T-helper 2 cell treated with Interferon-gamma antibody and Interleukin-4, amounts not matched to agents 100 ng/mL and 5 ng/mL, for 36 hours (primary cell): ENCODE results near the gene TNFRSF14. TPM values are rescaled to one million over a fixed set of nuclear protein-coding genes. Genes with fewer than 3 reads are reported as not detected.

Source experiments
- intact Hi-C: fragments of 100-400 bp; cut with micrococcal nuclease; formaldehyde crosslinking; loops from one replicate; pipeline ENCODE4 v1.15.1; 2023
- total RNA-seq: library from RNA; stranded (reverse); gene quantifications from 2 replicates; pipeline ENCODE4 v1.2.3, GENCODE V29; 2022

The TNFRSF14 gene
- total RNA-seq, 1 donor from 2014 or later, result 158 TPM

DNA sequence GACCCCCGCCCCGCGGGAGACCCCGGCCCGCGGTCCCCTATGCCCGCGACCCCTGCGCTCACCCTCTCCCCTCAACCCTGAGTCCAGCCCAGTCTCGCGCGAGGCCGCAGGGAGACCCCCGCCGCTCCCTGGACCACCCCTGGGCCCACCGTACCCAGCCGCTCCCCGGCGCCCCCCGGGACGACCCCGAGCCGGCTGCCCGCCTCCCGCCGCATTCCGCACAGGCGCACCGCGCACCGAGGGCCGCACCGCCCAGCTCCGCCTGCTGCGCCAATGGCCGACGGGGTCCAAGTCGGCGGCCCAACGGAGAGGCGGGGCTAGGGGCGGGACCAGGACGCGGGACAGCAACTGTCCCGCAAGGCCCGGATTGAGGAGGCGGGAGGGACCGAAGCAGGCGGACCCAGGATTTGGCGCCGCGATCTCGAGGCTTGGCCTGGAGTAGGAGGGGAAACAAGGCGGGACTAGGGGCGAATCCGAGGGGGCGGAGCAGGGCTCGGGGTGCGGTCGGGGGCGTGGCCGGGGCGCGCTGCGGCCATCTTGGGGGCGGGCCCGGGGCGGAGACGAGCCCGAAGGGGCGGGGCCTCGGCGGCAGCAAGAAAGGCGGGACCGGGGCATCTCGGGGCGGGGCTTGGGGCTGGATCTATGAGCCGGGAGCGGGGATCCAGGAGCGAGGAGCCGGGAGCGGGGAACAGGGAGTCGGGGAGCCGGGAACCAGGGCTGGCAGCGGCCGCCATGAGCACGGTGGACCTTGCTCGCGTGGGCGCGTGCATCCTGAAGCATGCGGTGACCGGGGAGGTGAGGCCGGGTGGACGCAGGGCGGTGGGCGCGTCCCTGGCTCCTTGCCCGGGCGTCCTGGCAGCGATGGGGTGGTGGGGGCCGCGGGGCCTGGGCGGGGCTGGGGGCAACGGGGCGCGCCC lies 30.2 kb downstream of the TNFRSF14 start, which contains the start of gene PRXL2B:
Gene PRXL2B (plus strand): TSS at position 624 of the 917 bp plus-strand sequence. CDS start 109 bp downstream, at position 733.
- intact Hi-C loops, result loop anchor here (1.0 to 5.0 kb wide), 9 partner anchors 31 to 668 kb away; partner anchors contain the start of genes MORN1, PANK4, PEX10 and RER1

DNA sequence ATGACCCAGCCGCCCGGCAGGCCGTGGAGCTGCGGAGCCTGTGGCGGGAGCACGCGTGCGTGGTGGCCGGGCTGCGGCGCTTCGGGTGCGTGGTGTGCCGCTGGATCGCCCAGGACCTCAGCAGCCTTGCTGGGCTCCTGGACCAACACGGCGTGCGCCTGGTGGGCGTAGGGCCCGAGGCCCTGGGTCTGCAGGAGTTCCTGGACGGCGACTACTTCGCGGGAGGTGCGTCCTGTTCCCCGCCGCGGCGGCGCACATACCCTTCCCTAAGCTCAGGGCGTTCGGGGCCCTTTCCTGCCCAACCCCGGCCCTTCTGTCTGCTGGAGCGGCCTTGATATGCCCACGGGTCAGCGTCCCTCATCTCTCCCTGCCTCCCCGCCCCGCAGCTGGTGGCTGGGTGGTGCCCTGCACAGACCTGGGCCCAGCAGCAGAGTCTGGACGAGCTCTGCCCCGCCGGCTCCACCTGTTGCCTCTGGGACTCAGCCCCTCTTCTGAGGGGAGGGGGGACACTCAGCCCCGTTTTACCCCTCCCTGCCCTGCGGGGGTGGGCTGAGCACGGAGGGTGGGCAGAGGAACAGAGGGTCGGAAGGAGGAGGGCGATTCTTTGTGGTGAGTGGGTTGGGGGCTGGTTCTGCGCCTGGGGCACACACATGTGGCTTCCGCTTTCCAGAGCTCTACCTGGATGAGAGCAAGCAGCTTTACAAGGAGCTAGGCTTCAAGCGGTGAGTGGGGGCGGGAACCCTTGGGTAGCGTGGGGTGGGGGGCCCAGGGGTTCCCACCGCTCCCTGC lies 31.1 kb downstream of the TNFRSF14 start:
- intact Hi-C loops, result loop anchor here (2.0 to 5.0 kb wide), 3 partner anchors 382 to 668 kb away; partner anchors contain the start of gene TMEM52

DNA sequence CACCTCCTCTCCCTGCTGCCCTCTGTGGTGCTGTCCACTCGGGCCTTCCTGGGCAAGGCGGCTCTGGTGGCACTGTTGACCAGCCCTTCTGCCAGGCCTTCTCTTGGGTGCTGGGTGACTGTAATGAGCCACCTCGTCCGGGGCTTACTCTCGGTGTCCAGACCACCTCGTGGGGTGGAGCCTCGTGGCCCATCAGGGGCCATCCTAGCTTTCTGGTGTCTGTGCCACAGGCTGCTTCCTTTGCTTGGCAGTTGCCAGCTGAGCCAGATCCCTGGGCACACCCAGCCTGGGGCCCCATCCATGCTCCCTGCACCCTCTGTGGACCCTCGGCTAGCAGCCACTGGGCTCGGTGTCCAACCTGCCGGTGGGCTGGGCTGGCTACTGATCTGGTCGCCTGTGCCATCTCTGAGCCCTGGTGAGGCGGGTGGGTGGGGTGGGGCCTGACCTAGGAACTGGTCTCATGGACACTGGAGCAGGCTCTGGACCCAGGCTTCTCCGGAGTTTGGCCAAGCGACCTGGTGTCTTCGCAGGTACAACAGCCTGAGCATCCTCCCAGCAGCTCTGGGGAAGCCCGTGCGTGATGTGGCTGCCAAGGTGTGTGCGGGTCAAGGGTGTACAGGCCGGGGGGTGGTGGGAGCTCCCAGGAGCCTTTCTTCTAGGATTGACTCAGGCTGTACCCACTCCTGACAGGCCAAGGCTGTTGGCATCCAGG lies 31.8 kb downstream of the TNFRSF14 start:
- intact Hi-C loops, result loop anchor here (2.0 to 5.0 kb wide), 3 partner anchors 383 to 669 kb away; partner anchors contain the start of gene TMEM52

DNA sequence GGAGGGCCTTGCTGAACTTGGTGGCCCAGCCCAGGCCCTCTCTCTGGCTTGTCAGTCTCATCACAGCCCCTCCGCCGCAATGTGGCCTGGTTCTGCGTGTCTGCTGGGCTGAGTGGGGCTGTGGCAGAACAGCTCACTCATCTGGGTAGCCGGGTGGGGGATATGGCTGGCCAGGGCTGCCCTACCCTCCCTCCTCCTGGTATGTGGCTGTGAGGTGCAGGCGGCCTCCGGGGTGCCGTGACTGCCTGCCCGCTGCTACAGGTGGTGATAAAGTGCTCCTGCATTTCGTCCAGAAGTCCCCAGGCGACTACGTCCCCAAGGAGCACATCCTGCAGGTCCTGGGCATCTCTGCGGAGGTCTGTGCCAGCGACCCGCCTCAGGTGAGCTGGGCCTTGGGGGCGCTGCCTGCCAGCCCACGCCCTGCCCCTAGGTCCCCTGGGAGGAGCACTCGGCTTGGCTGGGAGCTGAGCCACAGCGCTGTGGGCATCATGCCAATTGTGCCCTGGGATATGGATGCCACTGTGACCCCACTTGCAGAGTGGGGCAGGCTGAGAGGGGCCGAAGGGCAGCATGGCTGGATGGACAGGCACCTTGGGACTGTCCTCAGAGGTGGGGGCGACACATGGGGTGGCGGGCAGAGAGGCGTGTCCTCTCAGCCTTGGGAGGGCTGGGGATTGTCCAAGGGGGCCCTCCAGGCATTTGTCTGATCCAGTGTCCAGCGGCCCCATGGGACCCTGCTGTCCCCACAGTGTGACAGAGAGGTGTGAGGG lies 32.7 kb downstream of the TNFRSF14 start:
- intact Hi-C loops, result loop anchor here (5.0 kb wide), 1 partner anchor 457 kb away; no protein-coding TSS in a partner anchor

DNA sequence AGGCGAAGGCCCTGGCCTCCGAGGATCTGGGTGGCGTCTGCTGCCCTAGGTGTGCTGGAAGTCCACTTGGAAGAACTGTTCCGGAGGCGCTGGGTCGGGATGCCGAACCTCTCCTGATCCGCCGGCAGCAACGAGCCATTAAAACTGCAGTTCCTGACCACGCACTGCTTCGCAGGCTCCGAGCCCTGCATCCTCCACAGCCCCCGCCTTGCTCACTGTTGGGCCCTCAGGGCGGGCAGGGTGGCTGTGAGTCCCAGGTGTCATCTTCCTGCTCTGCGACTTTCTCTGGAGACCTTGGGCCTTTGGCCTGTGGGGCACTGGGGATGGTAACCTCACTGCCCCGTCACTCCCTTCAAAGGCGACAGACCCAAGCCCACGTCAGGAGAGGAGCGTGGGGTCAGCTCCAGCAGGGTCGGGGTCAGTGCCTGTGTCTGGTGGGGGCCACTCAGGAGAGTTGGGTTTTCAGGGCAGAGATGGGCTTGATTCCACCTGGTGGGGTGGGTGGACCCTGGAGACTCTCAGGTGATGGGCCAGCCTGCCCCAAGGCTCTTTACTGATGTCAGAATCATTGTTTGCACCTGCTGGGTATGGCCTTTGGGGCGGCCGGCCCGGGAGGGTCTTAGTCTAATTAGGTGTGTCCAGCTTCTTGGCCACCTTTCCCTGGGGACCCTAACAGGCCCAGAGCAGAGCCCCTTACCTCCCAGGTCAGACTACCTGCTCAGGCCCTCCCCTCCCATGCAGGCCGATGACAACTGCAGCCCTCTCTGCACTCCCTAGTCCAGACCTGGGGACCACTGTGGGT lies 33.5 kb downstream of the TNFRSF14 start:
- intact Hi-C loops, result loop anchor here (5.0 kb wide), 1 partner anchor 457 kb away; no protein-coding TSS in a partner anchor

DNA sequence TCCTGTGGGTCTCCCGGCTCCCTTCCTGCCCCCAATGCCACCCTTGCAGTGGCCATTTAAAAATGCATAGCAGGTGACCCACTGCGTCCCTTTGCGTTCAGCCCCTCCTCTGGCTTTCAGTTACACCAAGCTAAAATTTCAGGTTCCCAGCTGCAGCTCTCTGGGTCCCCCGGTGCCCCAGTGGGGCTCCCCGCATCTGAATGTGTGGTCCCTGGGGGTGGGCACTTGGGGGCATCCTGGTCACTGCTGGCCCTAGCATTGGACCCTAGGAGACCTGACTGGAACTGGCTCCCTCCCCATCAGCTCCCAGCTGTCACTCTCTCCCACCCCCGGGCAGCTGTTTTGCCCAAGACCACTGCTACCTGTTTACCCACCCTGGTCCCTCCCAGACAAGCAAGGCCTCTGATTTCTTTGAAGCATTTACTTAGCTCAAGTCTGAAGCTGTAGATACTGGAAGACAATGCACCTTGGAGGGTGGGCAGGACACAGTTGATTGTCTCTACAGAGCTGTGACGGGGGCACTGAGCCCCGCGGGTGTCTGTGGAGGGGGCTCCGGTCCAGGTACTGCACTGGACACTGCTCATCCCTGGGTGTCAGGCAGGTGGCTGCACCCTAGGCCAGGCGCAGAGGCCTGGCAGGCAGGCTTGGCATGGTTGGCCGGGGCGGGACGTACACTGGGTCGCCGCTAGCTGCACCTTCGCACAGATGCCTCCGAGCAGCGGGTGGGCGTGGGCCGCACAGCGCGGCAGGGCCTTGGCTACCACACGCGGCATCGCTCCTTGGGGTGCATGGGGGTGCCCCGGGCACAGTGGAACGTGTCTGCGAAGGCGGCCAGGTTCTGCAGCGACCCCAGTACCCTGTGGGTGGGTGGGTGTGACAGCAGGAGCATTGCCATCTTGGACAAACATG lies 34.3 kb downstream of the TNFRSF14 start:
- intact Hi-C loops, result no loop called here

DNA sequence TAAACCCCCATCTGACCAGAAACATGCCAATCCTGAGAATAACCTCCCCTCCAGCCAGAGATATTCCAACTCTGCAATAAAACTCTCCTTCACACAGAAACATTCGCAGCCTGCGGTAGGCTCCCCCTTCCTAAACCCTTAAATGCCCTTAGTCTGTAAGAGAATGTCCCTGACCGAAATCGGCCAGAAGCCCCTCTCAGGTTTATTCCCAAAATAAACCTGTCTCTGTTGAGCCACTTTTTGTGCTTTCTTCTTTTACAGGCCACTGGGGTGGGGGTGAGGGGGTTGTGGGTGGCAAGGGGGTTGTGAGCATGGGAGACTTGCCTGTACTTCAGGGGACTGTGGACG lies 35.0 kb downstream of the TNFRSF14 start:
- intact Hi-C loops, result no loop called here

DNA sequence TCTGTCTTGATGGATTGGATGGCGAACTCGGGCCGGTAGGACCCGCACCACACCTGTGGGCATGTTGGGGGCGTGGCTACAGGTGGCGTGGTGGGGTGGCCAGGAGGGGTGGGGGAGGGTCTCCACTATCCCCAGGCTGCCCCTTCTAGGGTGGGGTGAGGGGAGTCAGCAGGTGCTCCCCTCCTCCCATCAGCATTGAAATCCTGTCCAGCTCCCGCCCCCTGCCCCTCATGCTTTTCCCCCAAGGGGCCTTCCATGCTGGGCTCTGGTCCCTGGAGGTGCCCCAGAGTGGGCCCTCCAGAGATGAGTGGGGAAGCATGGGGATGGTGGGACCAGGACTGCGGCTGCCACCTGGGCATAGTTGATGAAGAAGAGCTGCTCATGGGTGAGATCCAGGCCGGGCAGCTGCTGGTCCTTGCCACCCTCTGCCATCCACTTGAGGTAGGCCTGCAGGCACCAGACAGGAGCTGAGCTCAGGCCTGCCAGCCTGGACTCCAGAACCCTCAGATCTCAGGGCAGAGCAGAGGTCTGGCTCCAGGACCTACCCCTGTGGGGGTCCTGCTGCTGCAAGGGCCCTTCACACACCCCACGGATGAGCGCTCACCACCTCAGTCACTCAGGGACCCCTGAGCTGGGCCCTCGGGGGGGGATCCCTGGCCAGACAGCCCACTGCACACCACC lies 35.5 kb downstream of the TNFRSF14 start:
- intact Hi-C loops, result no loop called here

DNA sequence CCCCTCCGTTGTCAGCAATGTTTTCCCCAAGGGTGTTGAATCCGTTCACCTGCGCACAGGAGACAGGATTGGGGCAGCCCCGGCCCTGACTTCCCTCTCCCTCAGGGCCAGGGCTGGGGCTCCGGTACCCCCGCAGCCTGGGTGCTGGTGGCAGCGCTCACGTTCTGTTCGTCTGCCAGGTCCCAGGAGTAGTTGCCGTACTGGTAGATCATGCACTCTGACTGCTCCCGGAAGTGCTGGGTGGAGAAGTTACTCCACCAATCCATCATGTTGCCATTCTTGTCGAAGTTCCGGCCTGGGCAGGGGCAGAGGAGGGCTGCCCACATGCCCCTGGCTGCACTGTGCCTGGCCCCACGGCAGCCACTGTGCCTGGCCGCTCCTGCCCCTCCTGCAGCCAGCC lies 36.5 kb downstream of the TNFRSF14 start:
- intact Hi-C loops, result no loop called here

DNA sequence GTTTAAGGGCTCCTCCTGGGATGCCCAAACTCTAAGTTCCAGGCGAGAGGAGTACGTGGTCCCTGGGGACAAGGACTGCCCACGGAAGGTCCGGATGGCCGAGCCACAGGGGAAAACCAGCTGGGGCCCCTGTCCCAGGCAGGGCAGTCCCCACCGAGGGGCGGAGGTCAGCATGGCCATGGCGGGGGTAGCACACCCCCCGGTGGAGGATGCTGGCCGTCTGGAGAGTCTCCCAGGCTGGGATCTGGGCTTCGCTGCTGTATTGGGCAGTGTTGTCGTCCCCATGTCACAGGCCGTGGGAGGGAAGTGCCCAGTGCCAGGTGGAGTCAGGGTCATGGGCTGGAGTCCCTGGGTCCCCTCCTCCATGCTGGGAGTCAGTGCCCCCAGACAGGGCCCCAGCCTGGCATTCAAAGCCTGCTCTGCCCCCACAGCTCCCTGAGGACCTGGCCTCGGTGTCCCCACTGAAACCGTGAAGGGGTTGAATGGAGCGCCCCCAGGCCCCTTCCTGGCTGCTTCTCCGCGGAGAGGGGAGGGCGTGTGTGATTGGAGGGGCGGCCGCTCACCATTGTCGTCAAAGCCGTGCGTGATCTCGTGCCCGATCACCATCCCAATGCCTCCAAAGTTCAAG lies 37.2 kb downstream of the TNFRSF14 start:
- intact Hi-C loops, result no loop called here

DNA sequence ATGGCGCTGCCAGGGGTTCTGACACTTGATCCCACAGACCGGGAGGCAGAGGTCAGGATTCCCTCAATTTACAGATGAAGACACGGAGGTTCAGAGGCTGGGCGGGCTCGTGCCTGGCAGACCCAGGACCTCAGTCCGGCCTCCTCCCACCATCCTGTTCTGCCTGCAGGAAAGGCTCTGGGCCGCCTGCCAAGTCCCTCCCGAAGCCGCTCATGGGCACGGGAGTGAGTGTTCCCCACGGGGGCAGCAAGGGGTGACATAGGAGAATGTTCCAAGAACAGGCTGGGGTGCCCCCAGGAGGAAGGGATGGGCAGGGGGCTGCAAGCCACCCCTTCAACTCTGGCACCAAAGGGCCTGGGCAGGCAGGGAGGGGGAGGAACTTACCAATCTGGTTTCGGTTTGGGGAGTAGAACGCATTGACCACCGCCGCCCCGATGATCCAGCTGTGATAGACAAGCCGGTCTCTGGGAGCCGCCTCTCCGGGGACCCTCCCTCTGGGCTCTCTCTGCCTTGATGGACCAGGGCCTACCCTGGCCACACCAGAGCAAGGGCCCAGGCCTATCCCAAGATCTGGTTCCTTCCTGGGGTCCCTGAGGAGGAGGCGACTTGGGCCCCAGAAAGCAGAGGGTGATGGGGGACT lies 38.0 kb downstream of the TNFRSF14 start:
- intact Hi-C loops, result no loop called here

DNA sequence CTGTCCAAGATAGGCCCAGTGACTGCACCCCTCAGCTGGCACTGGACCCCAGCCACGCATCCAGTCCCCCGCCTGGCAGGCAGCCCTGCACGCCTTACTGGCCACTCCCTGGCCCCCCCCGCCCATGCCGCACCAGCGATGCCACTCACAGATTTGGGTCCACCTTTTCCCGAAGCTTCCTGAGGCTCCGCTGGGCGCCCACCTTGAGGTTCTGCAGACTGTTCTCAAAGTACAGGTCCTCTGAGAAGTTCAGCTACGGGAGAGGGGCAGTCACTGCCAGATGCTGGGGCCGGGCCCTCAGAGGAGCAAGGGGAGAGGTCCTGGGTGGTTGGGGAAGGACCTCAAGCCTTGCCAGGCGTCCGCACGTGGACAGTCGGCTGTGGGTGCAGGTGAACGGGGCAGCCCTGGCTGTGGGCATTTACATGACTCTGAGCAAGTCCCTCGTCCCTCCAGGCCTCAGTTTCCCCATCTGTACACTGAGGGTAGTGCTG lies 38.5 kb downstream of the TNFRSF14 start:
- intact Hi-C loops, result no loop called here

DNA sequence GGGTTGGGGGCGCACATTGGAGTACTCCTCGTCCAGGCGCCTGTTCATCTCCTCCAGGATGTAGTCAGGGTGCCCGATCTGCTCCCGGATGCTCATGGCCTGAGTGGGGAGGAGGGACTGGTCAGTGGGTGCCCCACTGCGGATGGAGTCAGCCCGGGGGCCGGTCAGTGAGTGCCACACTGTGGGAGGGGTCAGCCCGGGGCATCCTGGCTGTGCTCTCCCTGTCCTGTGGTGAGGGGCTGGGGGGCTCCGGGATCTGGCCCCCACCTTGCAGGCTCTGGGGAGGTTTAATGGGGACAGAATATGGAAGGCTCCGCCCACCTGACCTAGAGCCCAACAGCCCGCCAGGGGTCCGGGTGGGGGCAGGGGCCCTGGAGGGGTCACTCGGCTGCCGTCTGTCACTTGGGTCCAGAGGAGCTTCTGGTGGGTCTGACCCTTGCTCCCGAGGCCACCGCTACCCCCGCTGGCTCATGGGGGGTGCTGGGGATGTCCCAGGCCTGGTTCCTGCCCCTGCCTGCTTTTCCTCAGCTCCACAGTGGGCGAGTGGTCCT lies 39.2 kb downstream of the TNFRSF14 start:
- intact Hi-C loops, result no loop called here

DNA sequence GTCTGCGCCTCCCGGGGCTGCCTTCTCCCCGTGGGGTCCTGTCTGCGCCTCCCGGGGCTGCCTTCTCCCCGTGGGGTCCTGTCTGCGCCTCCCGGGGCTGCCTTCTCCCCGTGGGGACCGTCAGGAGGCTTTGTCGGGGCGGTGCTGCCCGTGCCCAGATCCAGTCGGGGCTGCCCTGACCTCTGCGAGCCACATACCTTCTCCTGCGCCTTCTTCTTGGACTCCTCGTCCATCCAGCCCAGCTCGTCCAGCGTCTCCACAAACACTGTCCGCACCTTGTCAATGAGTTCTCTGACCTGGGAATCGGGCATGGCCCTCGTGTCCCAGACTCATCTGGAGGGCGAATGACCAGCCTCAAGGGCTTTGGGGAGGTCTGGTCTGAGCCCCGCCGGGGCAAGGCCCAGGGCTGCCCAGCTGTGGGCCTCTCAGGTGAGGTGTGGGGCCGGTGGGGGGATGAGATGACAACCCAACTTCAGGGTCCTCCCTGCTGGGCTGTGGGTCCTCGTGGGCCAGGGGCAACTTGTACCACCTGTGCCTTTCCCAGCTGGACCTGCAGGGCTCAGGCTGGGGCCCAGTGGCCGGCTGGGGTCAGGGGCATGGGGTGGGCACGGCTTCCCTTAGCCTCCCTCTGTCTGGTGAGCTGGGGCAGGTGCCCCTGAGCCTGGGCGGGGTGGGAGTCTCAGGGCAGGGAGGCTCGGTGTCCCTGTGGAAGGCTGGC lies 39.8 kb downstream of the TNFRSF14 start:
- intact Hi-C loops, result no loop called here

DNA sequence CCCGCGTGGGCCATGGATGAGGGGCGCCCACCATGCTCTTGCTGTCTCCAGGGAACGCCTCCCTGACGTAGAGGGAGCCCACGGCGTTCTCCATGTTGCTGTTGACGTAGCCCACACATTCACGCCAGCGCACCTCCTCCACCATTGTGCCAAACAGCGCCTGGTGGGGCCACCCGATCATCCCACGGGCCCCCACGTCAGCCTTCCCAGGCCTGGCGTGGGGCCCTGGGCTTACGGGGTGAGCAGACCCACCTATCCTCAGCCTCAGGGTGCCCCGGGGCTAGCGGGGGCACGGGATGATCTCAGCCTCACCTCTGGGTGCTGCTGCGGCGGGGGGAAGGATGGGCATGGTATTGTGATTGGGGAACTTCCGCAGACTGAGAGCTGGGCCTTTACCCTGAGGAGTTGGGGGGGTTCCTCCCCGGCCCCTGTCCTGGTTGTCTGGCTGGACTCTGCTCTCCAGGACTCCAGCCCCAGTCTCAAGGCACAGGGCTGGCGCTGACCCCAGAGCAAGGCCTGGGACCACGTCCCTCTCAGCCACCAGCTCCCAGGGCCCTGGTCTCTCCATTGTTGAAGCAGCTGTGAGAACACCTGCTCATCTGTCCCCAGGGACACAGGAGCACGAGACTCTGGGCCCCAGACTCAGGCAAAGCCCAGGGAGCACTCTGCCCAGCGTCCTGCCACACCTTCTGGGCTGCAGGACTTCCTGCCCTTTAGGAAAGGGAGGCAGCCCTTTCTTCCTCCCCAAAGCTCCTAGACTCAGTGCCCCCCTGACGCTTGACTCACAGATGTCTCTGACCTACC lies 40.6 kb downstream of the TNFRSF14 start:
- intact Hi-C loops, result no loop called here
